HUDEP-2 (cell line): ENCODE results near the gene GAB2.

Source experiments
- DNase-seq, 76 experiments: peaks; one replicate each; lab custom pipeline; 2025; ENCODE audit not compliant: unreplicated experiment in 76 of 76; lab: John Stamatoyannopoulos, UW

The GAB2 gene

DNA sequence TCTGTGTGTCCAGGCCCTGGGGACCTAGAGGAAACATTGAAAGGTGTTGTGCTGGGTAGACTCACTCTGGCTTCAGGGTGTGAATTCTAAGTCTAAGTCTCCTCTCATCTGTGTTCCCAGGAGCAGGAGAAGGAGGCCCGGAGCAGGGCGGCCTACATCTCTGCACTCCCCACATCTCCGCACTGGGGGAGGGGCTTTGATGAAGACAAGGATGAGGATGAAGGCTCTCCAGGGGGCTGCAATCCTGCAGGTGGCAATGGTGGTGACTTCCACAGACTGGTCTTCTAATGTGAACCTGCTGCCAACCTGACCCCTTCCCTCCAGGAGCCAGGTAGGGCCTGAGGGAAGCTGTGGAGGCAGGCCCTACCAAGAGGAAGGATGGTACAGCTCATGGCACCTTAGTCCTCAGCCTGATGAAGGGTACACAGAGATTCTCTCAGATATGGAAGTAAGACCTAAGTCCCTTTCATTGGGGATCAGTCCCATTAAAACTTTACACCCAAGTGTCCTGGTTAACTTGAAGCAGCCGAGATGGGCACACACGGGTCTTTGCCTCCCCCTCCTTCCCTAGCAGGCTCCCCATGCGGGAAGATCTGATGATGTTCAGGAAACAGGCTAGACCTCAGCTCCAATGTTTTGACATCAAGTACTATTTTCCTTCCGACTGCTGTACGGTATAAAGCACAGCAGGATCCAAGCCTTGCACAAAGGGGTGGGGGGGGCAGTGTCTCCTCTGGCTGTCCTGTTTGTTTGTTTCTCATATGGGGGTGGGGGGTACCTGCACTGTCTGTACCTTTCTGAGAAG lies 203.9 kb downstream of the GAB2 start:
- no peak for DNase-seq

- DNase-seq, result no peak
Observed at GRCh38 chr11:78212586-78213371, 204.8 kb downstream of the GAB2 start.

- DNase-seq, result no peak
Observed at GRCh38 chr11:78211565-78211964, 206.1 kb downstream of the GAB2 start.

DNA sequence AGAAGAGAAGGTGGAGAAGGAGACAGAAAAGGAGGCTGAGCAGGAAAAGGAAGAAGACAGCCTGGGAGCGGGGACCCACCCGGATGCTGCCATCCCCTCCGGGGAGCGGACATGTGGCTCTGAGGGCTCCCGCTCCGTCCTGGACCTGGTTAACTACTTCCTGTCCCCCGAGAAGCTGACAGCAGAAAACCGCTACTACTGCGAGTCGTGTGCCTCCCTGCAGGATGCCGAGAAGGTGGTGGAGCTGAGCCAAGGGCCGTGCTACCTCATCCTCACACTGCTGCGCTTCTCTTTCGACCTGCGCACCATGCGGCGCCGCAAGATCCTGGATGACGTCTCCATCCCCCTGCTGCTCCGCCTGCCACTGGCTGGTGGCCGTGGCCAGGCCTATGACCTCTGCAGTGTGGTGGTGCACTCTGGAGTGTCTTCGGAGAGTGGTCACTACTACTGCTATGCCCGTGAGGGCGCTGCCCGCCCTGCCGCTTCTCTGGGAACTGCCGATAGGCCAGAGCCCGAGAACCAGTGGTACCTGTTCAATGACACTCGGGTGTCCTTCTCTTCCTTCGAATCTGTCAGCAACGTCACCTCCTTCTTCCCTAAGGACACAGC lies 207.5 kb downstream of the GAB2 start:
- no peak for DNase-seq

DNA sequence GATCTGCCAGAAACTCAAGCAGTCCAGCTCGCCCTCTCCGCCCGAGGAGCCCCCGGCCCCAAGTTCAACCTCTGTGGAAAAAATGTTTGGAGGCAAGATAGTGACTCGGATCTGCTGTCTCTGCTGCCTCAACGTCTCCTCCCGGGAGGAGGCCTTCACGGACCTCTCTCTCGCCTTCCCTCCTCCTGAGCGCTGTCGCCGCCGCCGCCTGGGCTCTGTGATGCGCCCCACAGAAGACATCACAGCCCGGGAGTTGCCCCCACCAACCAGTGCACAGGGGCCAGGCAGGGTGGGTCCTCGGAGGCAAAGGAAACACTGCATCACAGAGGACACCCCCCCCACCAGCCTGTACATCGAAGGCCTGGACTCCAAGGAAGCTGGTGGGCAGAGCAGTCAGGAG lies 208.1 kb downstream of the GAB2 start:
- DNase-seq, result no peak

- no peak for DNase-seq
Observed at GRCh38 chr11:78208257-78209165, 209.1 kb downstream of the GAB2 start.

- no peak for DNase-seq
Observed at GRCh38 chr11:78207532-78208256, 209.9 kb downstream of the GAB2 start.

- DNase-seq, result no peak
Observed at GRCh38 chr11:78205691-78206090, 211.9 kb downstream of the GAB2 start.

GRCh38 chr11:78205256-78205655 lies 212.4 kb downstream of the GAB2 start:
- DNase-seq, result no peak

- no peak for DNase-seq
Observed at GRCh38 chr11:78203184-78203583, 214.4 kb downstream of the GAB2 start.

- DNase-seq, result no peak
Observed at GRCh38 chr11:78202733-78203167, 214.9 kb downstream of the GAB2 start.

DNA sequence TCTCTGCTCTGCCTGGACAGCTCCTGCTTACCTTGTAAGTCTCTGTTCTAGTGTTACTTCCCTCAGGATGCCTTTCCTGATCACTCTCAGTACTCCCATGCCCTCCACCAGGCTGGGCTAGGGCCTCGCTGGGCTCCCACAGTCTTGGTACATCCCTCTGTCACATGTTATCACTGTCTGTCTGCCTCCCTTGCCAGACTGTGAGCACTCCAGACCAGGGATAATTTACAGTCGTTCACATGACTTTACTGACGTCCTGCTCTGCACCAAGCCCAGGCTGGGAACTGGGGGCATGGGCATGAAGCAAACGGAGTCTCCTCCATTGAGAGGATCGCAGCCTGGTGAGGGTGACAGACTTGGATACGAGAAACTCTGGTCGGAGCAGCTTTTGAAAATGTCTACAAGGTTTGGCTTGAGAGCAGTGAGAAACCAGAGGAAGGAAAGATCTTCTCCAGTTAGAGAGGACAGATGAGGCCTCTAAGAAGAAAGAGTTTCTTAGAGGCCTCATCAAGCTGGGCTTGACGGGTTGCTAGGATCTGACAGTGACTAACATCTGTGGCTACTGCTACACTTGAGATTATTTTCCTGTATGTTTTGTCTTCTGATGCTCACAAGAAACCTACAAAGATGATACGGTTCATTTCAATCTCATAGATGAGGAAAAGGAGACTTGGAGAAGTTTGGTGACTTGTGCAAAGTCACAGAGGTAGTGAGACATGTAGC lies 216.4 kb downstream of the GAB2 start:
- no peak for DNase-seq

DNA sequence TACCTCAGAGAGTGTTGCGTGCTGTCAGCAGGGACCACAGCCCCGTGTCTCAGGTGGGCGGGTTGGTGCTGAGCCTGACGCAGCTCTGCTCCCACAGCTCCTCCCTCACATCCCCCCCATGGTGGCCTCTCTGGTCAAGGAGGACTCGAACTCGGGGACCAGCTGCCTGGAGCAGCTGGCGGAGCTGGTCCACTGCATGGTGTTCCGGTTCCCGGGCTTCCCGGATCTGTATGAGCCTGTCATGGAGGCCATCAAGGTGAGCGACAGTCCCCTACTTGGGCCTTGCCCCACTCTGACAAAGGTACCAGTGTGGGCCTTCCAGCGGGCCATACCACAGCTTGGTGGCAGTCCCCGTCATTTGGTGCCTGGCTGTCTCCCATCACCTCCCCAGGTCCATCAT lies 217.1 kb downstream of the GAB2 start:
- DNase-seq, result no peak

DNA sequence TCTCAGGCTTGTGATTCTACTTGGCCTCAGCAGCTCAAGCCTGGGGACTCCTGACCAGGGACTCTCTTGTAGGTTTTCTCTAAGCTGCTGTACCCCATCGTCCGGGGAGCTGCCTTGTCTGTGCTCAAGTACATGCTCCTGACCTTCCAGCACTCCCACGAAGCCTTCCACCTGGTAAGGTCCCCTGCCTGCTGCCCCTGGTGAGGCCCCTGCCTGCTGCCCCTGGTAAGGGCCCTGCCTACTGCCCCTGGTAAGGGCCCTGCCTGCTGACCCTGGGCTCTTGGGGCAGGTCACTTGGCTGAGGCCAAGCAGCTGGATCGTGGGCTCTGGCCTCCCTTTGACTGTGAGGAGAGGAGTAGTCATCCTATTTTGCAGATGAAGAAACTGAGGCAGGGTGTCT lies 217.6 kb downstream of the GAB2 start:
- no peak for DNase-seq

DNA sequence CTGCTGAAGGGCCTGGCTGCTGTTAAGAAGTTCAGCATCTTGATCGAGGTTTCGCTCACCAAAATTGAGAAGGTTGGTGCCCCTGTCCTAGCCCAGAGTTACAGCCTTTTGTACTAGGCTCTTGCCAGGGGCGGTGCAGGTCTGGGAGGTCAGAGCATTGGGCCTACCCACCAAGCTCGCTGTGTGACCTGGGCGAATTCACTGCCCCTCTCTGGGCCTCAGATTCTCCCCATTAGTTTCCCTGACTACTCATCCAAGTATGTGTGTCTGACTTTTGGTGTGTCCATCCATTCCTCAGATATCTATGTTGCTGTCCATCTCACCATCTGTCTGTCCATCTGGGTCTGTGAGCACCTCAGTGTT lies 218.0 kb downstream of the GAB2 start:
- DNase-seq, result no peak

- DNase-seq, result no peak
Observed at GRCh38 chr11:78199015-78199652, 218.5 kb downstream of the GAB2 start.

DNA sequence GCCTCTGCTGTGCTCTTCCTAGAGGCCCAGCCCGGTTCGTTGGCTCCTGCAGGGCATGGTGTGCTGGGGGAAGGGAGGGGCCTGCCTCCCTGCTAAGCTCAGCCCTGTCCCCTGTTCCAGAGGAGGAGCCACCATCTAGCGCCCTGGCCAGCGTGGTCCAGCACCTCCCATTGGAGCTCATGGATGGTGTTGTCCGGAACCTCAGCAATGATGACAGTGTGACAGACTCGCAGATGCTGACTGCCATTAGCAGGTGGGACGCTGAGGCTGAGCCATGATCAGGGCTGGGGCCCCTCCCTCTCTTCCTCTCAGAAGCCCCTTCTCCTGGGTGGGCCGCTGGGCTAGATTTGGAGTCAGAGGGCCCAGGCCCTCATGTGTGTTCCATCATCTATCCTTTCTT lies 219.8 kb downstream of the GAB2 start:
- no peak for DNase-seq

- no peak for DNase-seq
Observed at GRCh38 chr11:78196661-78197091, 220.9 kb downstream of the GAB2 start.
